T-helper 1 cell (primary cell): Measurements from ENCODE around the gene DGKD.

Experiments used
- DNase-seq, 5 donors: peaks; one replicate each; pipeline ENCODE4 v3.0.0-alpha.2; 2012 to 2020

DGKD gene

GRCh38 chr2:233463586-233463985 is 109.3 kb downstream of the DGKD start:
- DNase-seq: no peak

GRCh38 chr2:233464056-233464455 is 109.8 kb downstream of the DGKD start:
- no peak for DNase-seq

- DNase-seq: no peak
Measured at GRCh38 chr2:233464531-233465240, 110.4 kb downstream of the DGKD start.

- no peak for DNase-seq
Measured at GRCh38 chr2:233466991-233467603, 112.8 kb downstream of the DGKD start.

- DNase-seq: no peak
Measured at GRCh38 chr2:233468047-233468740, 113.9 kb downstream of the DGKD start.

GRCh38 chr2:233468741-233469110 is 114.4 kb downstream of the DGKD start:
- DNase-seq: no peak

- DNase-seq: no peak
Measured at GRCh38 chr2:233469261-233470010, 115.1 kb downstream of the DGKD start.

GRCh38 chr2:233470011-233470687 is 115.9 kb downstream of the DGKD start:
- no peak for DNase-seq

GRCh38 chr2:233470839-233471238 is 116.5 kb downstream of the DGKD start:
- DNase-seq: no peak

GRCh38 chr2:233471291-233472035 is 117.2 kb downstream of the DGKD start:
- no peak for DNase-seq

- DNase-seq: no peak
Measured at GRCh38 chr2:233473386-233473791, 119.1 kb downstream of the DGKD start.

GRCh38 chr2:233473878-233474277 is 119.6 kb downstream of the DGKD start:
- no peak for DNase-seq

GRCh38 chr2:233474308-233475160 is 120.2 kb downstream of the DGKD start:
- DNase-seq: no peak

GRCh38 chr2:233476063-233476410 is 121.7 kb downstream of the DGKD start:
- DNase-seq: no peak

GRCh38 chr2:233476651-233477547 is 122.6 kb downstream of the DGKD start:
- no peak for DNase-seq

- no peak for DNase-seq
Measured at GRCh38 chr2:233477548-233478433, 123.5 kb downstream of the DGKD start.

GRCh38 chr2:233479616-233480489 is 125.6 kb downstream of the DGKD start:
- no peak for DNase-seq
